ENCODE data around the gene PEAK3. TPM values are rescaled to one million over a fixed set of nuclear protein-coding genes. Genes with fewer than 3 reads are reported as not detected.

PEAK3 gene
- total and polyA plus RNA-seq, 4 donors: 0.31 to 7.4 (median 3.8) TPM

- H3K27me3 ChIP-seq (ENCODE audit: control insufficient read depth in 3 of 3, insufficient read depth in 3 of 3, low read length in 2 of 3): no peaks in the 10 kb centered on the region
- ATAC-seq (ENCODE audit: insufficient read depth, low FRiP score) (no peak), DNase-seq (no peak)
- H3K36me3 ChIP-seq (ENCODE audit: control insufficient read depth in 4 of 4, insufficient read depth in 4 of 4, low read length in 4 of 4): peaks cover 9 to 86% (median 17%) of the 10 kb centered on the region in 4 donors
- H3K9me3 ChIP-seq (ENCODE audit: control insufficient read depth in 4 of 4, insufficient read depth in 3 of 4, low read length in 3 of 4): no peaks in the 10 kb centered on the region
- no peak overlapping the region for H3K4me3 ChIP-seq
- TF ChIP-seq CTCF (IDR thresholded peaks at IDR 0.05; ENCODE audit: control extremely low read depth, extremely low read depth): no peak
- no peaks in the 10 kb centered on the region for H3K4me1 ChIP-seq (ENCODE audit: control insufficient read depth in 5 of 5, insufficient read depth in 5 of 5, low read length in 5 of 5)
- H3K27ac ChIP-seq (ENCODE audit: low read depth in 1 of 2, low read length in 1 of 2): no peak overlapping the region
- 96 to 97% methylated on average over 44 to 48 of the region's 48 CpGs for WGBS, 2 donors
- H3K9ac ChIP-seq (ENCODE audit: insufficient read depth in 1 of 2, low read length in 2 of 2): no peak overlapping the region
These were observed 53.6 kb downstream of the PEAK3 start for GRCh38 chr19:2228157-2229030.

- Histone ChIP-seq H3K27ac (ENCODE audit: low read depth in 1 of 2, low read length in 1 of 2) (no peak overlapping the region), H3K36me3 (ENCODE audit: control insufficient read depth in 4 of 4, insufficient read depth in 4 of 4, low read length in 4 of 4) (peaks cover 9 to 87% (median 17%) of the 10 kb centered on the region in 4 donors), H3K4me3 (no peak overlapping the region), H3K27me3 (ENCODE audit: control insufficient read depth in 3 of 3, insufficient read depth in 3 of 3, low read length in 2 of 3) (no peaks in the 10 kb centered on the region), H3K4me1 (ENCODE audit: control insufficient read depth in 5 of 5, insufficient read depth in 5 of 5, low read length in 5 of 5) (no peaks in the 10 kb centered on the region), H3K9ac (ENCODE audit: insufficient read depth in 1 of 2, low read length in 2 of 2) (no peak overlapping the region), H3K9me3 (ENCODE audit: control insufficient read depth in 4 of 4, insufficient read depth in 3 of 4, low read length in 3 of 4) (no peaks in the 10 kb centered on the region)
- 89 to 91% methylated on average over 45 to 67 of the region's 67 CpGs for WGBS, 2 donors
- TF ChIP-seq CTCF (IDR thresholded peaks at IDR 0.05; ENCODE audit: control extremely low read depth, extremely low read depth): no peak
- ATAC-seq (ENCODE audit: insufficient read depth, low FRiP score) (no peak), DNase-seq (no peak)
These were observed 54.4 kb downstream of the PEAK3 start for GRCh38 chr19:2227415-2228156.

- Histone ChIP-seq H3K36me3 (ENCODE audit: control insufficient read depth in 4 of 4, insufficient read depth in 4 of 4, low read length in 4 of 4) (peaks cover 9 to 86% (median 17%) of the 10 kb centered on the region in 4 donors), H3K27ac (ENCODE audit: low read depth in 1 of 2, low read length in 1 of 2) (no peak overlapping the region), H3K9ac (ENCODE audit: insufficient read depth in 1 of 2, low read length in 2 of 2) (no peak overlapping the region), H3K27me3 (ENCODE audit: control insufficient read depth in 3 of 3, insufficient read depth in 3 of 3, low read length in 2 of 3) (no peaks in the 10 kb centered on the region), H3K9me3 (ENCODE audit: control insufficient read depth in 4 of 4, insufficient read depth in 3 of 4, low read length in 3 of 4) (no peaks in the 10 kb centered on the region), H3K4me3 (no peak overlapping the region), H3K4me1 (ENCODE audit: control insufficient read depth in 5 of 5, insufficient read depth in 5 of 5, low read length in 5 of 5) (no peaks in the 10 kb centered on the region)
- 96 to 97% methylated on average over 53 of the region's 53 CpGs for WGBS, 2 donors
- no peak for TF ChIP-seq CTCF (IDR thresholded peaks at IDR 0.05; ENCODE audit: control extremely low read depth, extremely low read depth)
- DNase-seq: no peak
- ATAC-seq (ENCODE audit: insufficient read depth, low FRiP score): no peak
These were observed 55.1 kb downstream of the PEAK3 start for GRCh38 chr19:2226840-2227360.
